Mucosa of stomach (tissue), 1 donor: Measurements from ENCODE around the gene PTCD2.

Source experiments
- H3K27me3 ChIP-seq: one replicate; pipeline ENCODE4 v1.7.0; 2013; ENCODE audit warnings: mild to moderate bottlenecking, low read length; ENCODE audit not compliant: control insufficient read depth, insufficient read depth
- H3K36me3 ChIP-seq: one replicate; pipeline ENCODE4 v1.7.0; 2013; ENCODE audit warnings: low read length; ENCODE audit not compliant: control insufficient read depth, insufficient read depth
- H3K4me1 ChIP-seq: one replicate; pipeline ENCODE4 v1.7.0; 2013; ENCODE audit warnings: mild to moderate bottlenecking, low read length; ENCODE audit not compliant: control insufficient read depth, insufficient read depth
- H3K4me3 ChIP-seq: one replicate; pipeline ENCODE4 v1.7.0; 2013; ENCODE audit warnings: low read length
- H3K9ac ChIP-seq: one replicate; pipeline ENCODE4 v1.7.0; 2013; ENCODE audit warnings: mild to moderate bottlenecking, low read length, moderate library complexity
- H3K9me3 ChIP-seq: one replicate; pipeline ENCODE4 v1.7.0; 2013; ENCODE audit warnings: mild to moderate bottlenecking, low read length, moderate library complexity; ENCODE audit not compliant: control insufficient read depth
- donor health status: Pancreatic carcinoma.

PTCD2 gene

GRCh38 chr5:72325566-72326305 lies 5.6 kb downstream of the PTCD2 start:
- no peak overlapping the region for H3K9ac ChIP-seq
- no peaks in the 10 kb centered on the region for H3K4me1 ChIP-seq
- H3K4me3 ChIP-seq, result no peak overlapping the region
- H3K36me3 ChIP-seq, result no peaks in the 10 kb centered on the region
- no peaks in the 10 kb centered on the region for H3K9me3 ChIP-seq
- H3K27me3 ChIP-seq, result no peaks in the 10 kb centered on the region

- no peaks in the 10 kb centered on the region for H3K4me1 ChIP-seq
- no peaks in the 10 kb centered on the region for H3K9me3 ChIP-seq
- H3K9ac ChIP-seq, result no peak overlapping the region
- no peak overlapping the region for H3K4me3 ChIP-seq
- H3K27me3 ChIP-seq, result no peaks in the 10 kb centered on the region
- no peaks in the 10 kb centered on the region for H3K36me3 ChIP-seq
These were observed 6.1 kb downstream of the PTCD2 start for GRCh38 chr5:72326306-72326649.

DNA sequence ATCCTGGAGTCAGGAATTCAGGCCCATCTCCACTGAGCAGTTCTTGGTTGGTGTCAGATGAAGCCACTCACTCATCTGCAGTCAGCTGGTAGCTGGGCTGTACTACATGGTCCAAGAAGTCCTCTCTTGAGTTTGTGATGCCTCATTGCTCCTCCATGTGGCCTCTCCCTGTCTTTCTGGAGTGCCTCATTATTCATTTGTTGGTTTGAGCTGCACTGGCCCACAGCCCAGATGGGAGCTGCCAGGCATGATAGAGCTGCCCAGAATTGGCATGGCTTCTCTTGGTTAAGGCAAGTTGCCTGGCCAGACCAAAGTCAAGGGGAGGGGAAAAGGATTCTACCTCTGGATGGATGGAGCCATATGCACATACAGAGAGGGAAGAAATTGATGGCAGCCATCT lies 8.0 kb downstream of the PTCD2 start:
- Histone ChIP-seq H3K4me3 (no peak overlapping the region), H3K4me1 (no peaks in the 10 kb centered on the region), H3K36me3 (no peaks in the 10 kb centered on the region)

DNA sequence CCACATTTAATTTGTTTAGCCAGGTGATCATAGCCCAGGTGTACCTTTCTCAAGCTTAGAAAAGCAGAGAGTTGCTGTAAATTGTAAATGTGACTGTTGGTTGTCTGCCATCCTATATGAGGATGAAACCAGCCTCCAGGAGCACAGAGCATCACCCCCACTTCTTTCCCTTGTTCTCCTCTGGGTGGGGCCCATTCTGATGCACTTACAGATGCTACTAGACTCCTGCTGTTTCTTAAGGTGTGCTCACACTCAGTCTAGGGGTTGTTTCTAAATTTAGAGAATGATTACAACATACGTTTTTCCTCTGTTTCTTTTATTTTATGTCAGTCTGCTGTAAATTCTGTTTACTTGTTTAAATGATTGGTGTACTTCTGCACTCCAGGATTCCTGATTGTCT lies 10.5 kb downstream of the PTCD2 start:
- Histone ChIP-seq H3K9ac (no peak overlapping the region), H3K27me3 (no peaks in the 10 kb centered on the region), H3K36me3 (no peaks in the 10 kb centered on the region), H3K9me3 (no peaks in the 10 kb centered on the region), H3K4me3 (no peak overlapping the region), H3K4me1 (no peaks in the 10 kb centered on the region)

More for the DNA sequence above, 8.0 kb downstream of the PTCD2 start:
- no peaks in the 10 kb centered on the region for H3K9me3 ChIP-seq
- no peak overlapping the region for H3K9ac ChIP-seq
- H3K27me3 ChIP-seq, result no peaks in the 10 kb centered on the region

GRCh38 chr5:72337159-72337558 lies 17.0 kb downstream of the PTCD2 start:
- H3K36me3 ChIP-seq, result no peaks in the 10 kb centered on the region
- H3K27me3 ChIP-seq, result no peaks in the 10 kb centered on the region
- H3K4me1 ChIP-seq, result no peaks in the 10 kb centered on the region
- no peak overlapping the region for H3K9ac ChIP-seq
- H3K9me3 ChIP-seq, result no peaks in the 10 kb centered on the region
- no peak overlapping the region for H3K4me3 ChIP-seq

DNA sequence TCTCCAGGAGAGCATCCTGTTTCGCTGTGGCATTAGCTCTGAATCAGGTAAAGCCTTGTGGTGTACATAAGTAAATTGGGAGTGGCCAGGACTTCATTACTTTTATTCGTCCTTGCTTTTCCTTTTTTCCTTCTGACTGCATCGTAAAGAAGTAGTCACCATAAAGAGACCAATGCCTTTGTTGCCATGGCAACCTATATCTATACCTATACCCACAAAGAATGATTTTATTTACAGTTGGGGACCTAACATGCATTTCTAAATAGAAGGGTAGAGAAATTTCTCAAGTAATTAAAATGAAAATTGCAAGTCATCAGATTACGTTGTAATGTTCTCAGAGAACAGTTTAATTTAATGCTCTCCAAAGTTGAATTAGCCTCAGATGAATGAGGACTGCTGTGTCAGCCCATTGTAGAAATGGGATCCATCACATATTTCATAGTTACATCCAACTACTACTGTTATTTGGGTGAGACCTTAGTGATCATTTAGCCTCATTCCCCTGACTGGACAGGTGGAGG lies 18.6 kb downstream of the PTCD2 start:
- H3K4me1 ChIP-seq, result no peaks in the 10 kb centered on the region
- H3K36me3 ChIP-seq, result no peaks in the 10 kb centered on the region
- H3K9me3 ChIP-seq, result no peaks in the 10 kb centered on the region
- no peaks in the 10 kb centered on the region for H3K27me3 ChIP-seq
- no peak overlapping the region for H3K4me3 ChIP-seq
- H3K9ac ChIP-seq, result no peak overlapping the region

DNA sequence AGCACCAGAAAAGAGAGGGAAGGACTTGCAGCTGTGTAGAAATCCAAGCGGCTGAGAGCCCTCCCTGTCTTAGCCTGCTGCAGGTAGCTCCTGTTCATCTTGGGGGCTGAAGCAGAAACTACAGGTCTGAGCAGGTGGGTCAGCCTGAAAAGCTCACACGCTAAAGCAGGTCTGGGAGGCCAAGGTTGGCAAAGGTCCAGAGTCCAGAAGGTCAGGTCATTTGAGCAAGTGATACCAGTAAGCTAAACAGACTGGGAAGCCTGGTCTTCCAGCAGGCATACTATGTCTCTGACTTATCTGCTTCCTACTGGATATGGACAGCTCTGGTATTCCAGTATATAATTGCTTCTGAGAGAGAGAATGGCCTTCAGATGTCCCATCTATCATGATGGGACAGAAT lies 26.2 kb downstream of the PTCD2 start:
- no peak overlapping the region for H3K4me3 ChIP-seq
- no peaks in the 10 kb centered on the region for H3K4me1 ChIP-seq
- no peak overlapping the region for H3K9ac ChIP-seq
- no peaks in the 10 kb centered on the region for H3K9me3 ChIP-seq
- no peaks in the 10 kb centered on the region for H3K27me3 ChIP-seq
- no peaks in the 10 kb centered on the region for H3K36me3 ChIP-seq

- Histone ChIP-seq H3K4me3 (no peak overlapping the region), H3K9me3 (no peaks in the 10 kb centered on the region)
These were observed 27.7 kb downstream of the PTCD2 start for GRCh38 chr5:72347801-72348308.

DNA sequence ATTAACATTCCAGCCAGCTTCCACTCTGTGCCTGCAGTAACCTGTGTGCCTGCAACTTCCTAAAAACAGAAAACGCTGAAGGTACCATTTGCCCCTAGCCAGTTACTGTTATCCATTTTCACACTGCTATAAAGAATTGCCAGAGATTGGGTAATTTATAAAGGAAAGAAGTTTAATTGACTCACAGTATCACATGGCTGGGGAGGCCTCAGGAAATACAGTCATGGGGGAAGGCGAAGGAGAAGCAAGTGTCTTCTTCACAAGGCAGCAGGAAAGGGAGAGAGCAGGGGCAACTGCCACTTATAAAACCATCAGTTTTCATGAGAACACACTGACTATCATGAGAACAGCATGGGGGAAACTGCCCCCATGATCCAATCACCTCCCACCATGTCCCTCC lies 31.2 kb downstream of the PTCD2 start:
- Histone ChIP-seq H3K4me3 (no peak overlapping the region), H3K9me3 (no peaks in the 10 kb centered on the region)

More at GRCh38 chr5:72347801-72348308, 27.7 kb downstream of the PTCD2 start:
- Histone ChIP-seq H3K9ac (no peak overlapping the region), H3K36me3 (no peaks in the 10 kb centered on the region), H3K4me1 (no peaks in the 10 kb centered on the region), H3K27me3 (no peaks in the 10 kb centered on the region)

GRCh38 chr5:72352616-72353015 lies 32.4 kb downstream of the PTCD2 start:
- H3K27me3 ChIP-seq, result no peaks in the 10 kb centered on the region
- H3K4me3 ChIP-seq, result no peak overlapping the region
- no peaks in the 10 kb centered on the region for H3K36me3 ChIP-seq
- no peaks in the 10 kb centered on the region for H3K9me3 ChIP-seq
- H3K9ac ChIP-seq, result no peak overlapping the region
- no peaks in the 10 kb centered on the region for H3K4me1 ChIP-seq

More for the DNA sequence above, 31.2 kb downstream of the PTCD2 start:
- Histone ChIP-seq H3K27me3 (no peaks in the 10 kb centered on the region), H3K36me3 (no peaks in the 10 kb centered on the region), H3K9ac (no peak overlapping the region), H3K4me1 (no peaks in the 10 kb centered on the region)

- Histone ChIP-seq H3K4me1 (no peaks in the 10 kb centered on the region), H3K9me3 (no peaks in the 10 kb centered on the region), H3K27me3 (no peaks in the 10 kb centered on the region)
These were observed 32.9 kb downstream of the PTCD2 start for GRCh38 chr5:72353046-72353445.

GRCh38 chr5:72355706-72356299 lies 35.6 kb downstream of the PTCD2 start:
- Histone ChIP-seq H3K36me3 (no peaks in the 10 kb centered on the region), H3K27me3 (no peaks in the 10 kb centered on the region), H3K4me1 (no peaks in the 10 kb centered on the region), H3K9ac (no peak overlapping the region), H3K9me3 (no peaks in the 10 kb centered on the region), H3K4me3 (no peak overlapping the region)

More at GRCh38 chr5:72353046-72353445, 32.9 kb downstream of the PTCD2 start:
- Histone ChIP-seq H3K9ac (no peak overlapping the region), H3K36me3 (no peaks in the 10 kb centered on the region), H3K4me3 (no peak overlapping the region)
